ENCODE data around the gene CHIC2.

- TF ChIP-seq CTCF (IDR thresholded peaks at IDR 0.05): no peak
- TF ChIP-seq EZH2phosphoT487 (IDR thresholded peaks at IDR 0.05): no peak
These were observed 3.3 kb downstream of the CHIC2 start for GRCh38 chr4:54061067-54061466.
